ENCODE results near the gene NRCAM.

GRCh38 chr7:108134486-108134885 is 321.8 kb downstream of the NRCAM start:
- no peak for TF ChIP-seq CTCF (conservative IDR thresholded peaks at IDR 0.05)
- TF ChIP-seq ZFX (IDR thresholded peaks at IDR 0.05), result no peak

Measured in C4-2B (cell line).